SK-N-SH (cell line): ENCODE measurements around the gene TARS3. TPM values are rescaled to one million over a fixed set of nuclear protein-coding genes. Genes with fewer than 3 reads are reported as not detected.
"Not testable (repeated sequence)": the region's sequence is repeated elsewhere in the genome, so short reads cannot be mapped to it uniquely, and the experiment has no call there.

Experiments used
- CTCF ChIA-PET: fragments of 300-600, 350-600 bp; formaldehyde crosslinking; extraction: SDS; loops from one replicate; lab custom pipeline; 2021; lab: Yijun Ruan, JAX
- POLR2A ChIA-PET: fragments of 350-600 bp; sonication (Branson Sonifier 250); formaldehyde crosslinking; extraction: SDS; loops from one replicate; lab custom pipeline; 2020; ENCODE audit warnings: antibody characterized with exemption, inconsistent platforms; lab: Yijun Ruan, JAX
- DNase-seq: peaks from one replicate; pipeline ENCODE4 v3.0.0; 2012
- H2AFZ ChIP-seq: fragments of 200-600 bp; sonication (generic); 2 replicates; pipeline ENCODE4 v1.8.1; 2016; ENCODE audit warnings: antibody characterized with exemption, mild to moderate bottlenecking, low read depth
- H3F3A ChIP-seq: fragments of 200-600 bp; sonication (generic); replicated peaks from 2 replicates; pipeline ENCODE3; 2016; ENCODE audit warnings: antibody characterized with exemption, mild to moderate bottlenecking; ENCODE audit not compliant: insufficient read depth
- H3K27ac ChIP-seq, 2 experiments: fragments of 200-500 bp in 1 of 2; fragments of 200-600 bp in 1 of 2; sonication (Bioruptor generic) in 1 of 2; sonication (generic), shearing (Covaris generic) in 1 of 2; 2 replicates each; pipeline versions ENCODE4 v1.5.1 to v1.6.1; 2014 to 2016; ENCODE audit warnings: low read depth in 2 of 2, inconsistent platforms in 1 of 2, low read length in 1 of 2, mild to moderate bottlenecking in 1 of 2, mixed read lengths in 1 of 2
- H3K27me3 ChIP-seq: fragments of 200-600 bp; sonication (generic), shearing (Covaris generic); 2 replicates; pipeline ENCODE4 v1.6.1; 2016; ENCODE audit warnings: mixed run types; ENCODE audit not compliant: insufficient read depth
- H3K36me3 ChIP-seq, 2 experiments: fragments of 200-500 bp in 1 of 2; fragments of 200-600 bp in 1 of 2; sonication (Bioruptor generic) in 1 of 2; sonication (generic) in 1 of 2; replicated peaks in 1 of 2; 2 replicates each; pipeline versions ENCODE3 to v1.5.1; 2014 to 2016; ENCODE audit warnings: low read length in 1 of 2, mild to moderate bottlenecking in 1 of 2; ENCODE audit not compliant: insufficient read depth in 2 of 2, control insufficient read depth in 1 of 2
- H3K4me1 ChIP-seq, 2 experiments: fragments of 200-500 bp in 1 of 2; fragments of 200-600 bp in 1 of 2; sonication (Bioruptor generic) in 1 of 2; sonication (generic), shearing (Covaris generic) in 1 of 2; 2 replicates each; pipeline versions ENCODE4 v1.5.1 to v1.6.1; 2014 to 2016; ENCODE audit warnings: low read depth in 1 of 2, low read length in 1 of 2, mixed run types in 1 of 2; ENCODE audit not compliant: insufficient read depth in 2 of 2, control insufficient read depth in 1 of 2
- H3K4me2 ChIP-seq: fragments of 200-600 bp; sonication (generic), shearing (Covaris generic); 2 replicates; pipeline ENCODE4 v1.6.1; 2017; ENCODE audit warnings: mixed run types
- H3K4me3 ChIP-seq, 2 experiments: fragments of 200-500 bp in 1 of 2; fragments of 200-600 bp in 1 of 2; sonication (Bioruptor generic) in 1 of 2; sonication (generic), shearing (Covaris generic) in 1 of 2; 2 replicates each; pipeline versions ENCODE4 v1.5.1 to v1.8.1; 2014 to 2016; ENCODE audit warnings: low read depth in 2 of 2, inconsistent platforms in 1 of 2, low read length in 1 of 2, mild to moderate bottlenecking in 1 of 2, mixed read lengths in 1 of 2, moderate library complexity in 1 of 2
- H3K79me2 ChIP-seq: fragments of 200-600 bp; sonication (generic); 2 replicates; pipeline ENCODE4 v1.8.1; 2017; ENCODE audit warnings: mild to moderate bottlenecking; ENCODE audit not compliant: insufficient read depth
- H3K9ac ChIP-seq: fragments of 200-600 bp; sonication (generic); 2 replicates; pipeline ENCODE4 v1.6.1; 2017; ENCODE audit warnings: mixed run types
- H3K9me2 ChIP-seq: fragments of 200-600 bp; sonication (generic); 2 replicates; pipeline ENCODE4 v1.6.1; 2017; ENCODE audit warnings: mixed run types
- H3K9me3 ChIP-seq: fragments of 200-600 bp; sonication (generic); 2 replicates; pipeline ENCODE4 v1.6.1; 2017; ENCODE audit warnings: mixed run types, mild to moderate bottlenecking, moderate library complexity
- H4K20me1 ChIP-seq: fragments of 200-600 bp; sonication (generic); 2 replicates; pipeline ENCODE4 v1.6.1; 2017; ENCODE audit warnings: mild to moderate bottlenecking, mixed run types; ENCODE audit not compliant: insufficient read depth
- CHD2 ChIP-seq: fragments of 150-350 bp; IDR thresholded peaks from 2 replicates; pipeline ENCODE4 v1.6.1; 2018; ENCODE audit warnings: low read length; ENCODE audit not compliant: partially characterized antibody
- CTCF ChIP-seq: fragments of 200-600 bp; sonication (generic); IDR thresholded peaks from 2 replicates; pipeline ENCODE4 v1.6.1; 2017; ENCODE audit warnings: antibody characterized with exemption, mild to moderate bottlenecking, moderate library complexity
- ELF1 ChIP-seq: IDR thresholded peaks from 2 replicates; pipeline ENCODE4 v1.4.0; 2012
- EZH2phosphoT487 ChIP-seq: fragments of 200-600 bp; sonication (generic); IDR thresholded peaks from 2 replicates; pipeline ENCODE4 v1.6.1; 2017; ENCODE audit warnings: low read depth, mixed run types, mild to moderate bottlenecking, antibody characterized with exemption, moderate library complexity, borderline replicate concordance
- FOSL2 ChIP-seq: IDR thresholded peaks from 2 replicates; pipeline ENCODE4 v1.4.0; 2012; ENCODE audit warnings: low read depth, mild to moderate bottlenecking, moderate library complexity, borderline replicate concordance
- FOXJ3 ChIP-seq: sonication (generic); formaldehyde crosslinking; IDR thresholded peaks from 2 replicates; pipeline ENCODE4 v1.5.1; 2020; ENCODE audit warnings: mild to moderate bottlenecking, missing genetic modification reagents
- GABPA ChIP-seq: IDR thresholded peaks from 2 replicates; pipeline ENCODE4 v1.4.0; 2012; ENCODE audit warnings: low read depth, mild to moderate bottlenecking
- GATA2 ChIP-seq: sonication (generic); formaldehyde crosslinking; IDR thresholded peaks from 2 replicates; pipeline ENCODE4 v1.5.0; 2020; ENCODE audit warnings: mild to moderate bottlenecking, missing genetic modification reagents
- IRF3 ChIP-seq: fragments of 150-350 bp; IDR thresholded peaks from 2 replicates; pipeline ENCODE4 v1.6.1; 2016; ENCODE audit warnings: mild to moderate bottlenecking, low read depth, low read length
- JUND ChIP-seq: IDR thresholded peaks from 2 replicates; pipeline ENCODE4 v1.4.0; 2012
- NFIC ChIP-seq: IDR thresholded peaks from 2 replicates; pipeline ENCODE4 v1.4.0; 2012; ENCODE audit warnings: borderline replicate concordance
- RXRA ChIP-seq: IDR thresholded peaks from 2 replicates; pipeline ENCODE4 v1.4.0; 2012; ENCODE audit warnings: low read depth, mild to moderate bottlenecking, borderline replicate concordance
- SIN3A ChIP-seq: IDR thresholded peaks from 2 replicates; pipeline ENCODE4 v1.6.1; 2012; ENCODE audit warnings: low read depth, mild to moderate bottlenecking, low read length, moderate library complexity, borderline replicate concordance
- TAF1 ChIP-seq: IDR thresholded peaks from 2 replicates; pipeline ENCODE4 v1.6.1; 2012; ENCODE audit warnings: low read depth, mild to moderate bottlenecking, low read length, moderate library complexity, borderline replicate concordance
- TCF12 ChIP-seq: IDR thresholded peaks from 2 replicates; pipeline ENCODE4 v1.4.0; 2012
- TEAD4 ChIP-seq: IDR thresholded peaks from 2 replicates; pipeline ENCODE4 v1.4.0; 2012; ENCODE audit warnings: mild to moderate bottlenecking, borderline replicate concordance; ENCODE audit not compliant: insufficient read depth
- whole genome bisulfite sequencing: methylation state at CpG from one replicate; pipeline ENCODE4 v1.1.6; 2017; ENCODE audit warnings: low lambda C conversion rate; 5-methylcytosine and 5-hydroxymethylcytosine counted together
- polyA plus RNA-seq, 3 experiments: library from polyadenylated mRNA; depleted of rRNA; stranded (reverse); fragments of >200 nt; gene quantifications; 2 replicates each; pipeline ENCODE4 v1.2.3, GENCODE V29; 2012
- TF ChIP-seq, protein P1 (sequence below): IDR thresholded peaks from 2 replicates; pipeline ENCODE4 v1.4.0; 2012; ENCODE audit warnings: low read depth
- TF ChIP-seq, protein P2 (sequence below): IDR thresholded peaks from 2 replicates; pipeline ENCODE4 v1.6.1; 2012; ENCODE audit warnings: mild to moderate bottlenecking, low read depth, low read length, moderate library complexity

Gene TARS3
- polyA plus RNA-seq, 1 of the 3 experiments (the other 2 are of a cell fraction) = 3.5 TPM

- DNase-seq, H3K9ac ChIP-seq, H3K4me3 ChIP-seq, H2AFZ ChIP-seq, CTCF ChIA-PET, H3K4me2 ChIP-seq, H4K20me1 ChIP-seq, H3K36me3 ChIP-seq, H3F3A ChIP-seq, H3K79me2 ChIP-seq, H3K27me3 ChIP-seq, H3K4me1 ChIP-seq, H3K9me2 ChIP-seq, H3K27ac ChIP-seq, POLR2A ChIA-PET, H3K9me3 ChIP-seq: not testable (repeated sequence)
- TF ChIP-seq CTCF = peak; percentile 47
- WGBS = 69% methylated on average over 8 of the region's 11 CpGs
Measured at GRCh38 chr15:101767083-101767640, 42.9 kb upstream of the TARS3 start.

DNA sequence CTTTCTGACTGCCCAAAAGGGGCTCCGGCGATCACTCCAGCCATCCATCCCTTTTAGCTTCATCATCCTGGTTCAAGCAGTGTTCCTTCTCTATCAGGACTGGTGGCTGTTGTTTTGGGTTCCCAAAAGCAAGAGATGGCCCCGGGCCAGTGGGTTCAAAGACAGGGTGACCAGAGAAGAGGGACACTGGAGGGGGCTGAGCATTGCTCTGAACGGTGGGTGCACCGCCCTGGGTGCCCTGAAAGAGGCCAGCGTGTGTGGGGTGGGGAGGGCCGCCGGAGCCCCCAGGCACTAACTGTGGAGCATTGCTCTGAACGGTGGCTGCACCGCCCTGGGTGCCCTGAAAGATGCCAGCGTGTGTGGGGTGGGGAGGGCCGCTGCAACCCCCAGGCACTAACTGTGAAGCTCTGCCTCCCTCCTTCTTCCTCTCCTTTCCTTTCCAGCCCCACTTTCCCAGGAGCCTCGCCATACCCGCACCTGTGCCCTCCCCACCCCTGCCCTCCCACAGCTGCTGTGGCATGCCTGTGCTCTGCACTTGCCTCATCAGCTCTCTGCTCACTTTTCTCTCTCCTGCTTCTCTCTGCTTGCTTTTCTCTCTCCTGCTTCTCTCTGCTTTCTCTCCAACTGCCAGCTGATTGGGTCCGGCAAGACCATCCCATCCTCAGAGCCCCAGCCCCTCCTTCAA lies 41.6 kb upstream of the TARS3 start:
- Histone ChIP-seq H3K4me3 (no peak overlapping the region), H3K36me3 (no peaks in the 10 kb centered on the region), H3K79me2 (no peaks in the 10 kb centered on the region), H3K4me1 (no peaks in the 10 kb centered on the region; a peak in 1 of 4 replicates), H2AFZ (no peak overlapping the region), H3K4me2 (no peak overlapping the region), H3K9me2 (no peaks in the 10 kb centered on the region), H3K27me3 (no peaks in the 10 kb centered on the region), H3F3A (no peaks in the 10 kb centered on the region), H4K20me1 (no peaks in the 10 kb centered on the region), H3K9me3 (no peaks in the 10 kb centered on the region), H3K27ac (no peak overlapping the region), H3K9ac (no peak overlapping the region)
- 60% methylated on average over 12 of the region's 15 CpGs for WGBS
- CTCF ChIA-PET = no interaction called here
- DNase-seq = no peak
- POLR2A ChIA-PET = no interaction called here
- TF ChIP-seq GABPA (no peak), FOSL2 (no peak), TEAD4 (no peak), CTCF (no peak), TAF1 (no peak), FOXJ3 (CRISPR knock-in tag) (no peak), CHD2 (no peak), IRF3 (no peak), GATA2 (CRISPR knock-in tag) (no peak), ELF1 (no peak), SIN3A (no peak), RXRA (no peak), TCF12 (no peak), NFIC (no peak), JUND (no peak), EZH2phosphoT487 (no peak)
- TF ChIP-seq, protein P1, sequence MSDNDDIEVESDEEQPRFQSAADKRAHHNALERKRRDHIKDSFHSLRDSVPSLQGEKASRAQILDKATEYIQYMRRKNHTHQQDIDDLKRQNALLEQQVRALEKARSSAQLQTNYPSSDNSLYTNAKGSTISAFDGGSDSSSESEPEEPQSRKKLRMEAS = no peak
- TF ChIP-seq, protein P2, sequence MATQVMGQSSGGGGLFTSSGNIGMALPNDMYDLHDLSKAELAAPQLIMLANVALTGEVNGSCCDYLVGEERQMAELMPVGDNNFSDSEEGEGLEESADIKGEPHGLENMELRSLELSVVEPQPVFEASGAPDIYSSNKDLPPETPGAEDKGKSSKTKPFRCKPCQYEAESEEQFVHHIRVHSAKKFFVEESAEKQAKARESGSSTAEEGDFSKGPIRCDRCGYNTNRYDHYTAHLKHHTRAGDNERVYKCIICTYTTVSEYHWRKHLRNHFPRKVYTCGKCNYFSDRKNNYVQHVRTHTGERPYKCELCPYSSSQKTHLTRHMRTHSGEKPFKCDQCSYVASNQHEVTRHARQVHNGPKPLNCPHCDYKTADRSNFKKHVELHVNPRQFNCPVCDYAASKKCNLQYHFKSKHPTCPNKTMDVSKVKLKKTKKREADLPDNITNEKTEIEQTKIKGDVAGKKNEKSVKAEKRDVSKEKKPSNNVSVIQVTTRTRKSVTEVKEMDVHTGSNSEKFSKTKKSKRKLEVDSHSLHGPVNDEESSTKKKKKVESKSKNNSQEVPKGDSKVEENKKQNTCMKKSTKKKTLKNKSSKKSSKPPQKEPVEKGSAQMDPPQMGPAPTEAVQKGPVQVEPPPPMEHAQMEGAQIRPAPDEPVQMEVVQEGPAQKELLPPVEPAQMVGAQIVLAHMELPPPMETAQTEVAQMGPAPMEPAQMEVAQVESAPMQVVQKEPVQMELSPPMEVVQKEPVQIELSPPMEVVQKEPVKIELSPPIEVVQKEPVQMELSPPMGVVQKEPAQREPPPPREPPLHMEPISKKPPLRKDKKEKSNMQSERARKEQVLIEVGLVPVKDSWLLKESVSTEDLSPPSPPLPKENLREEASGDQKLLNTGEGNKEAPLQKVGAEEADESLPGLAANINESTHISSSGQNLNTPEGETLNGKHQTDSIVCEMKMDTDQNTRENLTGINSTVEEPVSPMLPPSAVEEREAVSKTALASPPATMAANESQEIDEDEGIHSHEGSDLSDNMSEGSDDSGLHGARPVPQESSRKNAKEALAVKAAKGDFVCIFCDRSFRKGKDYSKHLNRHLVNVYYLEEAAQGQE = no peak
